Activated T-helper 17 cell treated with anti-CD3 and anti-CD28 coated beads, Interleukin-2, amount 50 U/mL, for 72 hours (primary cell): Measurements from ENCODE around the gene TRIM24. TPM values are rescaled to one million over a fixed set of nuclear protein-coding genes. Genes with fewer than 3 reads are reported as not detected.
"Not testable (repeated sequence)": the region's sequence is repeated elsewhere in the genome, so short reads cannot be mapped to it uniquely, and the experiment has no call there.

Experiments
- ATAC-seq: fragments of 150-1000 bp; cut with Tn5 transposase; replicated peaks from 2 replicates; pipeline ENCODE4 v1.10.0; 2021; ENCODE audit warnings: mild to moderate bottlenecking, moderate library complexity
- H3K27ac Mint-ChIP-seq: one replicate; pipeline ENCODE4 v1.8.0; 2022; ENCODE audit warnings: mixed read lengths
- H3K27me3 Mint-ChIP-seq: one replicate; pipeline ENCODE4 v1.8.0; 2022; ENCODE audit warnings: mixed read lengths
- H3K36me3 Mint-ChIP-seq: one replicate; pipeline ENCODE4 v1.8.0; 2022; ENCODE audit warnings: low read depth, mild to moderate bottlenecking, mixed read lengths
- H3K4me1 Mint-ChIP-seq: one replicate; pipeline ENCODE4 v1.8.0; 2022; ENCODE audit warnings: mixed read lengths
- H3K4me3 Mint-ChIP-seq: one replicate; pipeline ENCODE4 v1.8.0; 2022; ENCODE audit warnings: mild to moderate bottlenecking, mixed read lengths
- H3K9me3 Mint-ChIP-seq: one replicate; pipeline ENCODE4 v1.8.0; 2022; ENCODE audit warnings: mixed read lengths
- total RNA-seq, 2 donors: library from RNA; stranded (reverse); gene quantifications; one replicate each; pipeline ENCODE4 v1.2.3, GENCODE V29; 2022

TRIM24 gene
- total RNA-seq, 2 donors from 2014 or later = 8.5 to 19.4 TPM

GRCh38 chr7:138499340-138499739, 39.3 kb downstream of the TRIM24 start:
- ATAC-seq = no peak
- Mint-ChIP-seq H3K36me3 (peaks cover 30% of the 10 kb centered on the region), H3K9me3 (no peaks in the 10 kb centered on the region), H3K27ac (no peak overlapping the region), H3K4me3 (no peak overlapping the region), H3K4me1 (peaks cover 22% of the 10 kb centered on the region), H3K27me3 (no peaks in the 10 kb centered on the region)

GRCh38 chr7:138500303-138500702, 40.2 kb downstream of the TRIM24 start:
- not testable (repeated sequence) for H3K4me3 Mint-ChIP-seq, ATAC-seq

GRCh38 chr7:138500892-138501291, 40.8 kb downstream of the TRIM24 start:
- H3K36me3 Mint-ChIP-seq = peaks cover 41% of the 10 kb centered on the region
- H3K4me3 Mint-ChIP-seq = no peak overlapping the region
- H3K27ac Mint-ChIP-seq = no peak overlapping the region
- H3K9me3 Mint-ChIP-seq = no peaks in the 10 kb centered on the region
- ATAC-seq = peak; percentile 38
- peaks cover 16% of the 10 kb centered on the region for H3K4me1 Mint-ChIP-seq
- H3K27me3 Mint-ChIP-seq = no peaks in the 10 kb centered on the region

More at GRCh38 chr7:138500303-138500702, 40.2 kb downstream of the TRIM24 start:
- Mint-ChIP-seq H3K36me3 (peaks cover 40% of the 10 kb centered on the region), H3K4me1 (peaks cover 17% of the 10 kb centered on the region)
- not testable (repeated sequence) for H3K9me3 Mint-ChIP-seq, H3K27ac Mint-ChIP-seq, H3K27me3 Mint-ChIP-seq

GRCh38 chr7:138502023-138502767, 42.1 kb downstream of the TRIM24 start:
- H3K27me3 Mint-ChIP-seq = no peaks in the 10 kb centered on the region
- no peak overlapping the region for H3K4me3 Mint-ChIP-seq
- no peak for ATAC-seq
- no peaks in the 10 kb centered on the region for H3K9me3 Mint-ChIP-seq
- H3K4me1 Mint-ChIP-seq = peaks cover 13% of the 10 kb centered on the region
- H3K27ac Mint-ChIP-seq = no peak overlapping the region
- H3K36me3 Mint-ChIP-seq = peaks cover 49% of the 10 kb centered on the region

GRCh38 chr7:138505361-138505873, 45.4 kb downstream of the TRIM24 start:
- no peaks in the 10 kb centered on the region for H3K9me3 Mint-ChIP-seq
- H3K27me3 Mint-ChIP-seq = no peaks in the 10 kb centered on the region
- peaks cover 58% of the 10 kb centered on the region for H3K36me3 Mint-ChIP-seq
- H3K27ac Mint-ChIP-seq = no peak overlapping the region
- no peak for ATAC-seq
- no peak overlapping the region for H3K4me3 Mint-ChIP-seq
- H3K4me1 Mint-ChIP-seq = peaks cover 3% of the 10 kb centered on the region

- Mint-ChIP-seq H3K36me3 (peaks cover 64% of the 10 kb centered on the region), H3K9me3 (no peaks in the 10 kb centered on the region)
These were observed 46.7 kb downstream of the TRIM24 start for GRCh38 chr7:138506764-138507163.

GRCh38 chr7:138510003-138510402, 49.9 kb downstream of the TRIM24 start:
- ATAC-seq = no peak
- no peak overlapping the region for H3K27ac Mint-ChIP-seq
- H3K4me3 Mint-ChIP-seq = no peak overlapping the region
- peaks cover 6% of the 10 kb centered on the region for H3K4me1 Mint-ChIP-seq
- H3K9me3 Mint-ChIP-seq = no peaks in the 10 kb centered on the region
- no peaks in the 10 kb centered on the region for H3K27me3 Mint-ChIP-seq
- H3K36me3 Mint-ChIP-seq = peaks cover 63% of the 10 kb centered on the region

More at GRCh38 chr7:138506764-138507163, 46.7 kb downstream of the TRIM24 start:
- no peak overlapping the region for H3K4me3 Mint-ChIP-seq
- no peak overlapping the region for H3K27ac Mint-ChIP-seq
- peaks cover 7% of the 10 kb centered on the region for H3K4me1 Mint-ChIP-seq
- no peak for ATAC-seq
- no peaks in the 10 kb centered on the region for H3K27me3 Mint-ChIP-seq

- H3K27me3 Mint-ChIP-seq = no peaks in the 10 kb centered on the region
- H3K27ac Mint-ChIP-seq = no peak overlapping the region
- no peaks in the 10 kb centered on the region for H3K9me3 Mint-ChIP-seq
- no peak overlapping the region for H3K4me3 Mint-ChIP-seq
- H3K36me3 Mint-ChIP-seq = peaks cover 63% of the 10 kb centered on the region
- H3K4me1 Mint-ChIP-seq = peaks cover 6% of the 10 kb centered on the region
- ATAC-seq = no peak
These were observed 52.2 kb downstream of the TRIM24 start for GRCh38 chr7:138512092-138512858.

GRCh38 chr7:138512885-138513284, 52.8 kb downstream of the TRIM24 start:
- H3K27me3 Mint-ChIP-seq = no peaks in the 10 kb centered on the region
- no peak overlapping the region for H3K4me3 Mint-ChIP-seq
- H3K36me3 Mint-ChIP-seq = peaks cover 64% of the 10 kb centered on the region
- peaks cover 6% of the 10 kb centered on the region for H3K4me1 Mint-ChIP-seq
- H3K9me3 Mint-ChIP-seq = no peaks in the 10 kb centered on the region
- ATAC-seq = no peak
- H3K27ac Mint-ChIP-seq = no peak overlapping the region

GRCh38 chr7:138513344-138513871, 53.3 kb downstream of the TRIM24 start:
- Mint-ChIP-seq H3K36me3 (peaks cover 63% of the 10 kb centered on the region), H3K4me3 (no peak overlapping the region), H3K27ac (no peak overlapping the region), H3K9me3 (no peaks in the 10 kb centered on the region), H3K27me3 (no peaks in the 10 kb centered on the region), H3K4me1 (peaks cover 6% of the 10 kb centered on the region)
- ATAC-seq = no peak

- Mint-ChIP-seq H3K4me3 (no peak overlapping the region), H3K36me3 (peaks cover 66% of the 10 kb centered on the region), H3K9me3 (no peaks in the 10 kb centered on the region), H3K27ac (no peak overlapping the region), H3K27me3 (no peaks in the 10 kb centered on the region), H3K4me1 (peaks cover 6% of the 10 kb centered on the region)
- ATAC-seq = no peak
These were observed 54.0 kb downstream of the TRIM24 start for GRCh38 chr7:138514044-138514443.

- H3K4me3 Mint-ChIP-seq = no peak overlapping the region
- H3K9me3 Mint-ChIP-seq = no peaks in the 10 kb centered on the region
- ATAC-seq = no peak
- peaks cover 6% of the 10 kb centered on the region for H3K4me1 Mint-ChIP-seq
- no peak overlapping the region for H3K27ac Mint-ChIP-seq
- peaks cover 71% of the 10 kb centered on the region for H3K36me3 Mint-ChIP-seq
- no peaks in the 10 kb centered on the region for H3K27me3 Mint-ChIP-seq
These were observed 55.0 kb downstream of the TRIM24 start for GRCh38 chr7:138515001-138515528.

- no peaks in the 10 kb centered on the region for H3K4me1 Mint-ChIP-seq
- H3K4me3 Mint-ChIP-seq = no peak overlapping the region
- no peaks in the 10 kb centered on the region for H3K9me3 Mint-ChIP-seq
- peaks cover 91% of the 10 kb centered on the region for H3K36me3 Mint-ChIP-seq
- no peaks in the 10 kb centered on the region for H3K27me3 Mint-ChIP-seq
- no peak for ATAC-seq
- H3K27ac Mint-ChIP-seq = no peak overlapping the region
These were observed 59.2 kb downstream of the TRIM24 start for GRCh38 chr7:138519061-138519798.

- Mint-ChIP-seq H3K36me3 (peaks cover 91% of the 10 kb centered on the region), H3K4me3 (no peak overlapping the region), H3K9me3 (no peaks in the 10 kb centered on the region), H3K27me3 (no peaks in the 10 kb centered on the region), H3K4me1 (no peaks in the 10 kb centered on the region), H3K27ac (no peak overlapping the region)
- no peak for ATAC-seq
These were observed 60.7 kb downstream of the TRIM24 start for GRCh38 chr7:138520742-138521141.
